Endothelial cell of umbilical vein (primary cell): Measurements from ENCODE around the gene BAG1. TPM values are rescaled to one million over a fixed set of nuclear protein-coding genes. Genes with fewer than 3 reads are reported as not detected.

ENCODE experiments used
- BruUV-seq: library from RNA; stranded (reverse); fragments of 400-500 nt; replicated peaks from 2 replicates; lab custom pipeline; 2021; lab: Mats Ljungman, UMichigan
- CTCF ChIA-PET: fragments of 300-600, 350-600 bp; sonication (Branson Sonifier 250); formaldehyde crosslinking; loops from one replicate; lab custom pipeline; 2021; ENCODE audit warnings: antibody characterized with exemption, inconsistent platforms; lab: Charles Lee
- POLR2A ChIA-PET: fragments of 300-600, 350-600 bp; sonication (Branson Sonifier 250); formaldehyde crosslinking; loops from one replicate; lab custom pipeline; 2021; ENCODE audit warnings: antibody characterized with exemption, inconsistent platforms; lab: Charles Lee
- DNase-seq: peaks from one replicate; pipeline ENCODE4 v3.0.0-alpha.2; 2011; ENCODE audit warnings: low read depth, low spot score
- FAIRE-seq: peaks from 2 replicates; lab custom pipeline; 2011; peaks lifted over from hg19 to GRCh38; lab: Jason Lieb, UNC
- H2AFZ ChIP-seq: 2 replicates; pipeline ENCODE4 v1.6.0; 2012; ENCODE audit warnings: low read depth, low read length, control low read depth, inconsistent platforms
- H3K27ac ChIP-seq: 2 replicates; pipeline ENCODE4 v1.5.1; 2011; ENCODE audit warnings: low read depth, mild to moderate bottlenecking, control low read depth, low read length, moderate library complexity; ENCODE audit not compliant: insufficient read depth
- H3K27me3 ChIP-seq, 2 experiments: 2 replicates each; pipeline versions ENCODE4 v1.6.0 to v1.6.1; 2011; ENCODE audit warnings: low read length in 2 of 2, mixed read lengths in 1 of 2; ENCODE audit not compliant: control insufficient read depth in 2 of 2, insufficient read depth in 2 of 2
- H3K36me3 ChIP-seq, 2 experiments: 2 replicates in 1 of 2; 3 replicates in 1 of 2; pipeline ENCODE4 v1.5.1; 2011; ENCODE audit warnings: low read length in 2 of 2, mild to moderate bottlenecking in 1 of 2, moderate library complexity in 1 of 2; ENCODE audit not compliant: control insufficient read depth in 2 of 2, insufficient read depth in 2 of 2; ENCODE audit errors: extremely low read depth in 1 of 2
- H3K4me1 ChIP-seq: 3 replicates; pipeline ENCODE4 v1.5.1; 2011; ENCODE audit warnings: mild to moderate bottlenecking, low read length; ENCODE audit not compliant: control insufficient read depth, insufficient read depth; ENCODE audit errors: extremely low read depth
- H3K4me2 ChIP-seq: 2 replicates; pipeline ENCODE4 v1.6.1; 2011; ENCODE audit warnings: low read length, control low read depth, mixed read lengths; ENCODE audit not compliant: insufficient read depth
- H3K4me3 ChIP-seq, 3 experiments: fragments of 200-600 bp in 1 of 3; sonication (generic), shearing (Covaris generic) in 1 of 3; replicated peaks in 1 of 3; 2 replicates each; pipeline ENCODE4 v1.5.1; 2011 to 2016; ENCODE audit warnings: control low read depth in 3 of 3, low read length in 3 of 3, mild to moderate bottlenecking in 2 of 3, inconsistent platforms in 1 of 3, low read depth in 1 of 3, moderate library complexity in 1 of 3; ENCODE audit not compliant: insufficient read depth in 1 of 3
- H3K79me2 ChIP-seq: 2 replicates; pipeline ENCODE4 v1.6.0; 2012; ENCODE audit warnings: low read length, inconsistent platforms; ENCODE audit not compliant: control insufficient read depth, insufficient read depth
- H3K9ac ChIP-seq: replicated peaks from 2 replicates; pipeline ENCODE3; 2011; ENCODE audit warnings: low read length, control low read depth; ENCODE audit not compliant: insufficient read depth; ENCODE audit errors: extremely low read depth
- H3K9me1 ChIP-seq: replicated peaks from 3 replicates; pipeline ENCODE4 v1.6.0; 2011; ENCODE audit warnings: mild to moderate bottlenecking, low read length; ENCODE audit not compliant: control insufficient read depth, insufficient read depth; ENCODE audit errors: extremely low read depth
- H3K9me3 ChIP-seq: replicated peaks from 2 replicates; pipeline ENCODE4 v1.5.1; 2012; ENCODE audit warnings: low read length, inconsistent platforms; ENCODE audit not compliant: control insufficient read depth, insufficient read depth
- H4K20me1 ChIP-seq: replicated peaks from 2 replicates; pipeline ENCODE3; 2011; ENCODE audit warnings: mild to moderate bottlenecking, low read length; ENCODE audit not compliant: control insufficient read depth, insufficient read depth; ENCODE audit errors: extremely low read depth
- CTCF ChIP-seq, 2 donors: IDR thresholded peaks; 1 replicate in 1 of 2; 2 replicates in 1 of 2; pipeline ENCODE4 v1.5.1; 2011; ENCODE audit warnings: low read length in 2 of 2, mild to moderate bottlenecking in 2 of 2, moderate library complexity in 2 of 2, control low read depth in 1 of 2, inconsistent platforms in 1 of 2, low read depth in 1 of 2; ENCODE audit not compliant: insufficient read depth in 1 of 2; ENCODE audit errors: extremely low read depth in 1 of 2
- EZH2 ChIP-seq: IDR thresholded peaks from 2 replicates; pipeline ENCODE4 v1.6.1; 2012; ENCODE audit warnings: borderline replicate concordance, low read depth, mild to moderate bottlenecking, moderate library complexity, low read length, inconsistent platforms; ENCODE audit not compliant: severe bottlenecking
- FOS ChIP-seq: IDR thresholded peaks from 2 replicates; pipeline ENCODE4 v1.6.1; 2011; ENCODE audit warnings: mild to moderate bottlenecking, low read length, moderate library complexity, borderline replicate concordance; ENCODE audit not compliant: insufficient read depth
- GATA2 ChIP-seq: IDR thresholded peaks from 2 replicates; pipeline ENCODE4 v1.7.0; 2011; ENCODE audit warnings: low read depth, mild to moderate bottlenecking, moderate library complexity, mixed read lengths, low read length; ENCODE audit not compliant: insufficient read length, insufficient read depth
- JUN ChIP-seq: IDR thresholded peaks from 2 replicates; pipeline ENCODE4 v1.6.1; 2011; ENCODE audit warnings: borderline replicate concordance, low read depth; ENCODE audit not compliant: insufficient read length, insufficient read depth
- MAX ChIP-seq: IDR thresholded peaks from 2 replicates; pipeline ENCODE4 v1.6.1; 2011; ENCODE audit not compliant: insufficient read depth, insufficient read length
- MYC ChIP-seq: IDR thresholded peaks from one replicate; pipeline ENCODE4 v1.6.1; 2011; ENCODE audit warnings: mild to moderate bottlenecking, low read depth, low read length
- POLR2A ChIP-seq: IDR thresholded peaks from 2 replicates; pipeline ENCODE4 v1.6.1; 2012; ENCODE audit warnings: low read depth, mild to moderate bottlenecking, control low read depth, low read length
- POLR2AphosphoS5 ChIP-seq: IDR thresholded peaks from 2 replicates; pipeline ENCODE4 v1.6.1; 2012; ENCODE audit warnings: low read depth, mild to moderate bottlenecking, control low read depth, low read length, moderate library complexity; ENCODE audit not compliant: insufficient read depth
- dilution Hi-C: fragments of 300-500 bp; cut with MboI; formaldehyde crosslinking; loops from one replicate; pipeline ENCODE4 v1.15.0; 2019; ENCODE audit warnings: low sequenced_read_pairs; ENCODE audit not compliant: extremely low pct_ligation_motif_present
- intact Hi-C: fragments of 100-400 bp; cut with micrococcal nuclease; formaldehyde crosslinking; loops from one replicate; pipeline ENCODE4 v1.10.0; 2022
- polyA plus RNA-seq, 4 experiments: library from polyadenylated mRNA; depleted of rRNA in 3 of 4; stranded (reverse) in 3 of 4; unstranded in 1 of 4; fragments of >200 nt; gene quantifications; 2 replicates each; pipeline versions ENCODE4 v1.2.1 to v1.2.3, GENCODE V29; 2011 to 2012; ENCODE audit warnings: missing spikeins in 1 of 4
- total RNA-seq: library from RNA; stranded (reverse); gene quantifications from 2 replicates; pipeline ENCODE4 v1.2.3, GENCODE V29; 2021

The BAG1 gene
- total and polyA plus RNA-seq, 2 donors (not counting 3 experiments of a cell fraction or from before 2014, with no cell fraction given) = 44.6 to 87.4 TPM

DNA sequence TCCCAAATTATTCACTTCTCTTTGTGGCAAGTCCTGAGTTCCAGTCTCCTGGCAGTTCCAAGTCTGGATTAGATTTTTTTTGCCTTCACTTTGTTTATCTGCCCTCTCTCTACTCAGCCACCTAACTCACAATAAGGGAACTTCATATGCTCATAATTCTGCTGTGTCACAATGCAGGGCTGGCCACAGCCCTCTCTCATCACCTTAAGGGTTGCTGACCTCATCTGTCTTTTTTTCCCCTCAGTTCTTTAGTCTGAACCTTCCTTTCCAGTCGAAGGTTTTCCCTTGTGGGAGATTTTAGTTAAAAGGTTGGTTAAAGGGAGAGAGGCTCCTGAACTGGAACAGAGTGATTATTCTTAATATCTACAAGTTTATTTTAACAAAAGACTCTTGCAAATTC lies 4.1 kb downstream of the BAG1 start:
- BruUV-seq = no TSS peak
- no peak for DNase-seq
- peaks cover 30 to 43% of the 10 kb centered on the region in 2 experiments for H3K36me3 ChIP-seq
- no peaks in the 10 kb centered on the region for H4K20me1 ChIP-seq
- H3K9me1 ChIP-seq = no peaks in the 10 kb centered on the region
- dilution Hi-C loops (no loop called here), intact Hi-C loops (loop anchor here (5.0 kb wide), 1 partner anchor 212 kb away; the partner anchor contains the start of gene NOL6)
- H3K79me2 ChIP-seq = peaks cover 28% of the 10 kb centered on the region
- no peak overlapping the region for H3K27ac ChIP-seq
- no peak for TF ChIP-seq MYC
- TF ChIP-seq POLR2AphosphoS5 = no peak
- TF ChIP-seq GATA2 = no peak
- TF ChIP-seq JUN = no peak
- TF ChIP-seq FOS = no peak
- TF ChIP-seq CTCF (IDR thresholded peaks at IDR 0.05; ENCODE audit: extremely low read depth in 1 of 2, insufficient read depth in 1 of 2, low read depth in 1 of 2, low read length in 2 of 2) = no peak
- no peak for TF ChIP-seq POLR2A
- no peak for TF ChIP-seq MAX
- TF ChIP-seq EZH2 = no peak
- no peak overlapping the region for H3K4me2 ChIP-seq
- no peaks in the 10 kb centered on the region for H3K27me3 ChIP-seq
- no peak for FAIRE-seq
- ChIA-PET POLR2A (no interaction called here), CTCF (no interaction called here)
- H2AFZ ChIP-seq = no peak overlapping the region
- H3K9me3 ChIP-seq = no peaks in the 10 kb centered on the region
- H3K4me1 ChIP-seq = peaks cover 9% of the 10 kb centered on the region
- no peak overlapping the region for H3K9ac ChIP-seq
- no peak overlapping the region for H3K4me3 ChIP-seq
